ENCODE data around the gene FHAD1.

The FHAD1 gene

DNA sequence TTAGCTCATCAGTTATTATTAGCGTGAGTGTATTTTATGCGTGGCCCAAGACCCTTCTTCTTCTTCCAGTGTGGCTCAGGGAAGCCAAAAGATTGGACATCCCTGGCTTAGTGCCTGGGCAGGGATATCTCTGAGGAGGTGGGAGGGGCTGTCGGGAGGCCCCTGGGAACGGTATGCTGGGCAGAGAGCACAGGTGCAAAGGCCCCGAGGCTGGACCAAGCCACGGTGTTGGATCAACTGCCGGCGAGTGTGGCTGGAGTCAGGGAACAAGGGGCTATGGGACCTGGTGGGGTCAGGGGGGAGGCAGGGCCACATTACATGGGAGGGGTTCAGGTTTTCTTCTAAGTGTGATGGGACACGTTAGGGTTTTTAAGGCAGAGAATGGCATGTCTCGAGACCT is 62.7 kb downstream of the FHAD1 start:
- DNase-seq: no peak

DNA sequence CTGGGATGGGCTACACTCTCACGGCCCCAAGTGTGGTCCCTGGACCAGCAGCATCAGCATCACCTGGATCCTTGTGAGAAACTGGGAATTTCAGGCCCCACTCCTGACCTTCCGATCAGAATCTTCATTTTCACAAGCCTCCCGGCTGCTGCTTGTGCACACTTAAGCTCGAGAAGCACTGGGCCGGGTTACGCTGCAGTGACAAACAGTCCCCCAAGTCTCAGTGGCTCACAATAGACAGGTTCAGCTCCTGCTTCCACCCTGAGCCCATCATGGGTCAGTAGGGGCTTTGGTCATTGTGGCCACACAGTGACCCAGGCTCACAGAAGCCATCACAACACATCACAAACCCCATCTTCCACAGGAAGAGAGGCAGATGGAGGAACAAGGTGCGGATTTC is 63.5 kb downstream of the FHAD1 start:
- DNase-seq: no peak

DNA sequence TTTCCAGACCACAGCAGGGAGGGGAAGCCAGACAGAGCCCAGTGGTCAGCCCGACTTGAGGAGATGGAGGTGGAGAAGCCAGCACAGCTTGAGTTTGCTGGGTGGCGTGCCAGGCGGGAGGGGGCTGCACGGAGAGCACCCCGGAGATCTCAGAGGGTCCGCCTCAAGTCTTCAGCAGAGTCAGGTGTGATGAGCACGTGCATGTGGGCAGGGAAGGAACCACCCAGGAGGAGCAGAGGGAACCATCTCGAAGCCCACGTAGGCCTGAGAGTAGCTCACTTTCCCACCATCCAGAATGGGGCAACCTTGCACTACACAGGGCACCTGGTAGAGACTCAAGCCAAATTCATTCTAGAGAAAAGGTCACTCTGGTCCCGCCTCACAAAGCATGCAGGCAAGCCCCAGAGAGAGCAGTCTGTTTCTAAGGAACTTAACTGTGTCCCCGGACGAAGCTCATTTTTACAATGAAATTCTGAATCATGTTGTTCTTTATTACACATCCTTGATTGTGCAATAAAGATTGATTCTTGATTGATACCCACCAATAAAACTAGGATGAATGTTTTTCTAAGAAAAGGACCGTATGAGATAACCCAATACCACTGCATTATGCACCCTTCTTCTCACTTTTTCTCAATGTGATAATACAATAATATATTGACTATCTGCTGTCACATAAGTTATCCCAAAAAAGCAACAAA is 64.2 kb downstream of the FHAD1 start:
- no peak for DNase-seq

GRCh38 chr1:15311880-15312279 is 64.9 kb downstream of the FHAD1 start:
- no peak for DNase-seq

GRCh38 chr1:15312626-15313411 is 65.8 kb downstream of the FHAD1 start:
- DNase-seq: no peak

- no peak for DNase-seq
Observed at GRCh38 chr1:15314328-15315281, 67.6 kb downstream of the FHAD1 start.

GRCh38 chr1:15315815-15316214 is 68.8 kb downstream of the FHAD1 start:
- DNase-seq: no peak

DNA sequence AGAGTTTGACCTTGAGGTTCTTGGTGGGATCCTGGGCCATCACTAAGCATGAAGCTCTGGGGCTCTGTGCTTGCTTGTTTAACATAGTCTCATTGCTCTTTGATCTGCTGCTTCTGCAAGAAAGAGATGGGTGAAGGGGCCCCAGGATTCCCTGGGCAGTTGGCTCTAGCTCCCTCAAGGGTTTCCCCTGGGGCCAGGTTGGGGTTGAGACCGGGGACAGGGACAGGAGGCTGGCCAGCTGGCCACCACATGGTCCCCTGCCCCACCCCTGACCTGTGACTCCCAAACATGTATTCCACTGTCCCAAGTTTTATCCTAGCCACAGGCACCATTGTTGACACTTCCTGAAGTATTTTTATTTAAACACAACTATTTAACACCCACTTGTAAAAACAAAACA is 69.5 kb downstream of the FHAD1 start:
- no peak for DNase-seq

GRCh38 chr1:15320267-15320666 is 73.2 kb downstream of the FHAD1 start:
- no peak for DNase-seq

DNA sequence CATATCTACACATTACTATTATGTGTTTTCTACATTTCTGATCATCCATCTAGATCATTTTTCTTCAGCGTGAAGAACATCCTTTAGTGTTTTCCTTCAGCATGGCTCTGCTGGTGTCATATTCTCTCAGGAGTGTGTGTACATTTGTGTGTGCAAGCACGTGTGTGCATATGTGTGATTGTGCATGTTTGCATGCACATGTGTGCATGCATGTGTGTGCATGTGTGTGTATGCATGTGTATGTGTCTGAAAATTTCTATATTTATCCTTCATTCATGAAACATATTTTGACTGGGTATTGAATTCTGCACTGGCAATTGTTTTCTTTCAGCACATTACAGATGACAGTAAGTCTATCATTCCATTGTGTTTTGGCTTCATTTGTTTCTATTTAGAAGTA is 74.6 kb downstream of the FHAD1 start:
- no peak for DNase-seq

- DNase-seq: no peak
Observed at GRCh38 chr1:15322648-15323350, 75.8 kb downstream of the FHAD1 start.

- peak in 1 of 2 experiments; percentile 46 for DNase-seq
Observed at GRCh38 chr1:15323351-15323988, 76.4 kb downstream of the FHAD1 start.

DNA sequence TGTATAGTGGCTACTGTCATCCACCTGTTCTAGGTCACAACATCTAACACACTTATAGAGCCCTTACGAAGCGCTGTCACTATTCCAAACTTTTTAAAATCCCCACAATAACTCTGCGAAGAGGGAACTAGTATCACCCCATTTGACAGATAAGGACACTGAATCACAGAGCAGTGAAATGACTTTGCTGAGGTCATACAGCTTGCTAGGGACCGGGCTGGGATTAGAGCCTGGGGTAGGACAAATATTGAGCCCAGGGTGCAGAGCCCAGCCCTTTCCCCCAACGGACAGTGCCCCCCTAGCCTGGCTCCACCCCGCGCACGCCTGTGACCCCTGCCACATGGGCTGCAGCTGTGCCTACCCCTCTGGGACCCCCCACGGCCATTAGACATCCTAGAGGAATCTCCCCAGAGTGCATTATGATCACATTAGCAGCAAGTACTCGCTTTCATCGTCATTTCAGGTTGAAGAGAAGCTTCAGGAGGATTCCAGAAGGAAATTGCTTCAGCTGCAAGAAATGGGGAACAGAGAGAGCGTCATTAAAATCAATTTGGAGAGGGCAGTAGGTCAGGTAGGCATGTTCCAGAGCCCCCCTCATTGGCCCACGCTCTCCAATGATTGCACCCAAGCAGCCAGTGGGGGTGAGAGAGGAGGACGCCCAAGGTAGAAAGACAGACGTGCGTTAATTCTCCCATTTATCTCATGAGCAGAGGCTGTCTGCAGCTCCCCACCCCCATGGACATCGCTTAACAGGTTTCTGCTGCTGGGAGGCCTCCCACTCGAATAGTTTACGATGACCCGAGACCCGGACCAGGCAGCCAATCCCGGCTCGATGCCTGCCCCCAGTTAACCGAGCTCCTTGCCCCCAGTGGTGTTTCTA is 77.2 kb downstream of the FHAD1 start:
- no peak for DNase-seq

- no peak for DNase-seq
Observed at GRCh38 chr1:15324869-15325335, 77.9 kb downstream of the FHAD1 start.

GRCh38 chr1:15325375-15326085 is 78.5 kb downstream of the FHAD1 start:
- no peak for DNase-seq

DNA sequence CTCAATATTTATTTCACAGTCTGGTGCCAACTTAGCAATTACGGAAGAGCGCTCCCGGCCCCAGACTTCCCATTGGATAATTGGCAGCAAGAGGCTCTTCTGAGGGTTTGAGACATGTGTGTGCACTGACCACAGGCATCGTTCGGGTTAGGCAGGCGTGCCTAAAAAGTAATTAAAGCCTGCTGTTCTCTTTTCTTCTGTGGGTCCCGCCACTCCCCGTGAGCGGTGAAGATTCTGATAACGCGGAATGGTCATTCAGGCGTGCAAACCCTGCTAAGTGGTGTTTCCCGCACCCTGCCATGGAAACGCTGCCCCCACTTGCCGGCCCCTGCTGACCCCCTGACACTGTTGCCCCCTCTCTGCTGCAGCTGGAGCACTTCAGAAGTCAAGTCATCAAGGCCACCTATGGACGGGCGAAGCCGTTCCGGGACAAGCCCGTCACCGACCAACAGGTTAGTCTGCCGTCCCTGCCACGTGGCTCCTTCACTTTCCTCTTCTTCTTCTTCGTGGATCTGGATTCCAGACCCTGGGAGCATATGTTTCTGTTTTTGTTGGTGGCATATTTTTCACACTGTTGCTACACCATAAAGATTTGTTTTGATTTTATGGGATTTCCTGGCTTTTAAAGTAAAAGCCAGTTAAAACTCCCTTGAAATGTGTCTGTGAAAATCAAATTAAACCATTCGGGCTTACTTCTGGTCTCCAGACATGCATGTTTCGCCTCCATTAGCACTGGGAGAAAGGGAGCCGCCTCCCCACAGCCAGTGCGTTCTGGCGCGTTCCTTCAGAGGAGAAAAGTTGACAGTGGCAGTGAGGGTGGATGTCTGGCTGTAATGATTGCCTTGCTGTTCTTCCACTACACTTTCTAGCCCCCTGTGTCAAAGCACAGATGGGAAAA is 79.9 kb downstream of the FHAD1 start:
- no peak for DNase-seq

GRCh38 chr1:15328351-15329103 is 81.5 kb downstream of the FHAD1 start:
- DNase-seq: no peak

GRCh38 chr1:15329104-15329820 is 82.2 kb downstream of the FHAD1 start:
- DNase-seq: no peak
